Endothelial cell of umbilical vein (primary cell): Measurements from ENCODE around the gene LRP2. TPM values are rescaled to one million over a fixed set of nuclear protein-coding genes. Genes with fewer than 3 reads are reported as not detected.

Experiments used
- BruUV-seq: library from RNA; stranded (reverse); fragments of 400-500 nt; replicated peaks from 2 replicates; lab custom pipeline; 2021; lab: Mats Ljungman, UMichigan
- CTCF ChIA-PET: fragments of 300-600, 350-600 bp; sonication (Branson Sonifier 250); formaldehyde crosslinking; loops from one replicate; lab custom pipeline; 2021; ENCODE audit warnings: antibody characterized with exemption, inconsistent platforms; lab: Charles Lee
- POLR2A ChIA-PET: fragments of 300-600, 350-600 bp; sonication (Branson Sonifier 250); formaldehyde crosslinking; loops from one replicate; lab custom pipeline; 2021; ENCODE audit warnings: antibody characterized with exemption, inconsistent platforms; lab: Charles Lee
- DNase-seq: peaks from one replicate; pipeline ENCODE4 v3.0.0-alpha.2; 2011; ENCODE audit warnings: low read depth, low spot score
- FAIRE-seq: peaks from 2 replicates; lab custom pipeline; 2011; peaks lifted over from hg19 to GRCh38; lab: Jason Lieb, UNC
- H2AFZ ChIP-seq: 2 replicates; pipeline ENCODE4 v1.6.0; 2012; ENCODE audit warnings: low read depth, low read length, control low read depth, inconsistent platforms
- H3K27ac ChIP-seq: 2 replicates; pipeline ENCODE4 v1.5.1; 2011; ENCODE audit warnings: low read depth, mild to moderate bottlenecking, control low read depth, low read length, moderate library complexity; ENCODE audit not compliant: insufficient read depth
- H3K27me3 ChIP-seq, 2 experiments: 2 replicates each; pipeline versions ENCODE4 v1.6.0 to v1.6.1; 2011; ENCODE audit warnings: low read length in 2 of 2, mixed read lengths in 1 of 2; ENCODE audit not compliant: control insufficient read depth in 2 of 2, insufficient read depth in 2 of 2
- H3K36me3 ChIP-seq, 2 experiments: 2 replicates in 1 of 2; 3 replicates in 1 of 2; pipeline ENCODE4 v1.5.1; 2011; ENCODE audit warnings: low read length in 2 of 2, mild to moderate bottlenecking in 1 of 2, moderate library complexity in 1 of 2; ENCODE audit not compliant: control insufficient read depth in 2 of 2, insufficient read depth in 2 of 2; ENCODE audit errors: extremely low read depth in 1 of 2
- H3K4me1 ChIP-seq: 3 replicates; pipeline ENCODE4 v1.5.1; 2011; ENCODE audit warnings: mild to moderate bottlenecking, low read length; ENCODE audit not compliant: control insufficient read depth, insufficient read depth; ENCODE audit errors: extremely low read depth
- H3K4me2 ChIP-seq: 2 replicates; pipeline ENCODE4 v1.6.1; 2011; ENCODE audit warnings: low read length, control low read depth, mixed read lengths; ENCODE audit not compliant: insufficient read depth
- H3K4me3 ChIP-seq, 3 experiments: fragments of 200-600 bp in 1 of 3; sonication (generic), shearing (Covaris generic) in 1 of 3; replicated peaks in 1 of 3; 2 replicates each; pipeline ENCODE4 v1.5.1; 2011 to 2016; ENCODE audit warnings: control low read depth in 3 of 3, low read length in 3 of 3, mild to moderate bottlenecking in 2 of 3, inconsistent platforms in 1 of 3, low read depth in 1 of 3, moderate library complexity in 1 of 3; ENCODE audit not compliant: insufficient read depth in 1 of 3
- H3K79me2 ChIP-seq: 2 replicates; pipeline ENCODE4 v1.6.0; 2012; ENCODE audit warnings: low read length, inconsistent platforms; ENCODE audit not compliant: control insufficient read depth, insufficient read depth
- H3K9ac ChIP-seq: replicated peaks from 2 replicates; pipeline ENCODE3; 2011; ENCODE audit warnings: low read length, control low read depth; ENCODE audit not compliant: insufficient read depth; ENCODE audit errors: extremely low read depth
- H3K9me1 ChIP-seq: replicated peaks from 3 replicates; pipeline ENCODE4 v1.6.0; 2011; ENCODE audit warnings: mild to moderate bottlenecking, low read length; ENCODE audit not compliant: control insufficient read depth, insufficient read depth; ENCODE audit errors: extremely low read depth
- H3K9me3 ChIP-seq: replicated peaks from 2 replicates; pipeline ENCODE4 v1.5.1; 2012; ENCODE audit warnings: low read length, inconsistent platforms; ENCODE audit not compliant: control insufficient read depth, insufficient read depth
- H4K20me1 ChIP-seq: replicated peaks from 2 replicates; pipeline ENCODE3; 2011; ENCODE audit warnings: mild to moderate bottlenecking, low read length; ENCODE audit not compliant: control insufficient read depth, insufficient read depth; ENCODE audit errors: extremely low read depth
- EZH2 ChIP-seq: IDR thresholded peaks from 2 replicates; pipeline ENCODE4 v1.6.1; 2012; ENCODE audit warnings: borderline replicate concordance, low read depth, mild to moderate bottlenecking, moderate library complexity, low read length, inconsistent platforms; ENCODE audit not compliant: severe bottlenecking
- FOS ChIP-seq: IDR thresholded peaks from 2 replicates; pipeline ENCODE4 v1.6.1; 2011; ENCODE audit warnings: mild to moderate bottlenecking, low read length, moderate library complexity, borderline replicate concordance; ENCODE audit not compliant: insufficient read depth
- GATA2 ChIP-seq: IDR thresholded peaks from 2 replicates; pipeline ENCODE4 v1.7.0; 2011; ENCODE audit warnings: low read depth, mild to moderate bottlenecking, moderate library complexity, mixed read lengths, low read length; ENCODE audit not compliant: insufficient read length, insufficient read depth
- JUN ChIP-seq: IDR thresholded peaks from 2 replicates; pipeline ENCODE4 v1.6.1; 2011; ENCODE audit warnings: borderline replicate concordance, low read depth; ENCODE audit not compliant: insufficient read length, insufficient read depth
- MAX ChIP-seq: IDR thresholded peaks from 2 replicates; pipeline ENCODE4 v1.6.1; 2011; ENCODE audit not compliant: insufficient read depth, insufficient read length
- MYC ChIP-seq: IDR thresholded peaks from one replicate; pipeline ENCODE4 v1.6.1; 2011; ENCODE audit warnings: mild to moderate bottlenecking, low read depth, low read length
- POLR2A ChIP-seq: IDR thresholded peaks from 2 replicates; pipeline ENCODE4 v1.6.1; 2012; ENCODE audit warnings: low read depth, mild to moderate bottlenecking, control low read depth, low read length
- POLR2AphosphoS5 ChIP-seq: IDR thresholded peaks from 2 replicates; pipeline ENCODE4 v1.6.1; 2012; ENCODE audit warnings: low read depth, mild to moderate bottlenecking, control low read depth, low read length, moderate library complexity; ENCODE audit not compliant: insufficient read depth
- dilution Hi-C: fragments of 300-500 bp; cut with MboI; formaldehyde crosslinking; loops from one replicate; pipeline ENCODE4 v1.15.0; 2019; ENCODE audit warnings: low sequenced_read_pairs; ENCODE audit not compliant: extremely low pct_ligation_motif_present
- intact Hi-C: fragments of 100-400 bp; cut with micrococcal nuclease; formaldehyde crosslinking; loops from one replicate; pipeline ENCODE4 v1.10.0; 2022
- polyA plus RNA-seq, 4 experiments: library from polyadenylated mRNA; depleted of rRNA in 3 of 4; stranded (reverse) in 3 of 4; unstranded in 1 of 4; fragments of >200 nt; gene quantifications; 2 replicates each; pipeline versions ENCODE4 v1.2.1 to v1.2.3, GENCODE V29; 2011 to 2012; ENCODE audit warnings: missing spikeins in 1 of 4
- total RNA-seq: library from RNA; stranded (reverse); gene quantifications from 2 replicates; pipeline ENCODE4 v1.2.3, GENCODE V29; 2021
- TF ChIP-seq, protein P1 (sequence below), 2 donors: IDR thresholded peaks; 1 replicate in 1 of 2; 2 replicates in 1 of 2; pipeline ENCODE4 v1.5.1; 2011; ENCODE audit warnings: low read length in 2 of 2, mild to moderate bottlenecking in 2 of 2, moderate library complexity in 2 of 2, control low read depth in 1 of 2, inconsistent platforms in 1 of 2, low read depth in 1 of 2; ENCODE audit not compliant: insufficient read depth in 1 of 2; ENCODE audit errors: extremely low read depth in 1 of 2

Gene LRP2
- total and polyA plus RNA-seq, 2 donors (not counting 3 experiments of a cell fraction or from before 2014, with no cell fraction given): not detected

DNA sequence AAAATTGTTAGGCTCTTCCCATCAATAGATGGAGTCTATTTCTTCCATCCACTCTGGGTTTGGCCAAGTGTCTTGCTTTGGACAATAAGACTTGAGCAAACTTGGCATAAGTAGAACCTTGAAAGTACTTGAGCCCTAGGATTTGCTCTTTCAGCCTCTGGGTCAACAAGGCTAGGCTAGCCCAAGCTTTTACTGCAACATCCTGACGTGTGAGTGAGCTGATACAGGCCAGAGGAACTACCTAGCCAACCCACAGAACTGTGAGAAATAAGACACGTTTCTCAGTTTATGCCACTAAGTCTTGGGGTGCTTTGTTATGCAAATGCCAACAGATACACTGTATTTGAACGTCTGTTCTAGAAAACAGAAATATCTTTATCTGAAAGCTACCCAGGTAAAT is 71.9 kb downstream of the LRP2 start:
- dilution Hi-C loops (no loop called here), intact Hi-C loops (no loop called here)
- BruUV-seq: no TSS peak
- H3K79me2 ChIP-seq: no peaks in the 10 kb centered on the region
- peaks cover 0 to 3% of the 10 kb centered on the region in 2 experiments for H3K27me3 ChIP-seq
- ChIA-PET POLR2A (no interaction called here), CTCF (no interaction called here)
- no peaks in the 10 kb centered on the region for H3K4me1 ChIP-seq
- no peak overlapping the region for H3K4me2 ChIP-seq
- H3K27ac ChIP-seq: no peak overlapping the region
- H3K36me3 ChIP-seq: no peaks in the 10 kb centered on the region
- FAIRE-seq (no peak), DNase-seq (no peak)
- H3K9ac ChIP-seq: no peak overlapping the region
- no peaks in the 10 kb centered on the region for H3K9me3 ChIP-seq
- no peak overlapping the region for H3K4me3 ChIP-seq
- H4K20me1 ChIP-seq: no peaks in the 10 kb centered on the region
- no peak for TF ChIP-seq EZH2
- TF ChIP-seq MAX: no peak
- TF ChIP-seq, protein P1, sequence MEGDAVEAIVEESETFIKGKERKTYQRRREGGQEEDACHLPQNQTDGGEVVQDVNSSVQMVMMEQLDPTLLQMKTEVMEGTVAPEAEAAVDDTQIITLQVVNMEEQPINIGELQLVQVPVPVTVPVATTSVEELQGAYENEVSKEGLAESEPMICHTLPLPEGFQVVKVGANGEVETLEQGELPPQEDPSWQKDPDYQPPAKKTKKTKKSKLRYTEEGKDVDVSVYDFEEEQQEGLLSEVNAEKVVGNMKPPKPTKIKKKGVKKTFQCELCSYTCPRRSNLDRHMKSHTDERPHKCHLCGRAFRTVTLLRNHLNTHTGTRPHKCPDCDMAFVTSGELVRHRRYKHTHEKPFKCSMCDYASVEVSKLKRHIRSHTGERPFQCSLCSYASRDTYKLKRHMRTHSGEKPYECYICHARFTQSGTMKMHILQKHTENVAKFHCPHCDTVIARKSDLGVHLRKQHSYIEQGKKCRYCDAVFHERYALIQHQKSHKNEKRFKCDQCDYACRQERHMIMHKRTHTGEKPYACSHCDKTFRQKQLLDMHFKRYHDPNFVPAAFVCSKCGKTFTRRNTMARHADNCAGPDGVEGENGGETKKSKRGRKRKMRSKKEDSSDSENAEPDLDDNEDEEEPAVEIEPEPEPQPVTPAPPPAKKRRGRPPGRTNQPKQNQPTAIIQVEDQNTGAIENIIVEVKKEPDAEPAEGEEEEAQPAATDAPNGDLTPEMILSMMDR (IDR thresholded peaks at IDR 0.05; ENCODE audit: extremely low read depth in 1 of 2, insufficient read depth in 1 of 2, low read depth in 1 of 2, low read length in 2 of 2): no peak
- no peak for TF ChIP-seq GATA2
- no peak for TF ChIP-seq FOS
- no peak for TF ChIP-seq POLR2A
- TF ChIP-seq POLR2AphosphoS5: no peak
- no peak for TF ChIP-seq MYC
- no peak for TF ChIP-seq JUN
- no peaks in the 10 kb centered on the region for H3K9me1 ChIP-seq
- no peak overlapping the region for H2AFZ ChIP-seq
